ENCODE measurements around the gene PEX1.

The PEX1 gene

GRCh38 chr7:92447345-92448204, 80.7 kb downstream of the PEX1 start, which contains the start of gene GATAD1 (continued):
- TF ChIP-seq ZNF423 (tag by site-specific recombination; IDR thresholded peaks at IDR 0.05) (no peak), KLF10 (tag by site-specific recombination; IDR thresholded peaks at IDR 0.05) (no peak), ZBTB44 (tag by site-specific recombination; IDR thresholded peaks at IDR 0.05) (peak; percentile 85), PATZ1 (tag by site-specific recombination; IDR thresholded peaks at IDR 0.05) (peak; percentile 92), ZNF610 (tag by site-specific recombination; IDR thresholded peaks at IDR 0.05; ENCODE audit: borderline replicate concordance) (0 out of 2 replicates have a peak, but pooled peaks have one; percentile 31), ZBTB48 (tag by site-specific recombination; IDR thresholded peaks at IDR 0.05) (peak; percentile 61; the same call in 1 of the 2 replicates), ZNF692 (tag by site-specific recombination; IDR thresholded peaks at IDR 0.05) (0 out of 2 replicates have a peak, but pooled peaks have one; percentile 19), ZNF121 (tag by site-specific recombination; IDR thresholded peaks at IDR 0.05) (no peak), PBX3 (CRISPR knock-in tag; IDR thresholded peaks at IDR 0.05) (peak; percentile 55; the same call in 1 of the 2 replicates), ZIC2 (tag by site-specific recombination; IDR thresholded peaks at IDR 0.05) (peak; percentile 18; the same call in 1 of the 2 replicates), IKZF3 (tag by site-specific recombination; IDR thresholded peaks at IDR 0.05) (peak; percentile 97), ZNF112 (tag by site-specific recombination; IDR thresholded peaks at IDR 0.05) (no peak), ZNF580 (tag by site-specific recombination; IDR thresholded peaks at IDR 0.05) (peak; percentile 61; the same call in 1 of the 2 replicates), ZNF660 (tag by site-specific recombination; IDR thresholded peaks at IDR 0.05) (0 out of 2 replicates have a peak, but pooled peaks have one; percentile 36), ZSCAN30 (tag by site-specific recombination; IDR thresholded peaks at IDR 0.05) (0 out of 2 replicates have a peak, but pooled peaks have one; percentile 29), ZNF747 (tag by site-specific recombination; IDR thresholded peaks at IDR 0.05) (no peak), ZNF76 (tag by site-specific recombination; IDR thresholded peaks at IDR 0.05; ENCODE audit: borderline replicate concordance, low read depth) (peak; percentile 60; the same call in 1 of the 2 replicates), BCL11B (tag by site-specific recombination; IDR thresholded peaks at IDR 0.05; ENCODE audit: low read depth) (peak; percentile 70; the same call in 1 of the 2 replicates), ZNF394 (tag by site-specific recombination; IDR thresholded peaks at IDR 0.05; ENCODE audit: borderline replicate concordance) (no peak; the same call in 1 of the 2 replicates), ZBTB10 (tag by site-specific recombination; IDR thresholded peaks at IDR 0.05) (peak; percentile 69), ZFP37 (tag by site-specific recombination; IDR thresholded peaks at IDR 0.05) (peak; percentile 79; the same call in 1 of the 2 replicates), ZNF518A (tag by site-specific recombination; conservative IDR thresholded peaks at IDR 0.05; ENCODE audit: low read depth) (peak; percentile 64), KLF8 (tag by site-specific recombination; IDR thresholded peaks at IDR 0.05) (peak; percentile 36; the same call in 1 of the 2 replicates)
